ENCODE data around the gene DCDC2. TPM values are rescaled to one million over a fixed set of nuclear protein-coding genes. Genes with fewer than 3 reads are reported as not detected.

DCDC2 gene
- total and polyA plus RNA-seq, 2 donors (not counting 3 experiments of a cell fraction or from before 2014, with no cell fraction given), result not detected

GRCh38 chr6:24231438-24231977, 126.4 kb downstream of the DCDC2 start:
- CTCF ChIA-PET, result no interaction called here
- H3K9me3 ChIP-seq (replicated peaks; ENCODE audit: control insufficient read depth, insufficient read depth, low read length), result no peaks in the 10 kb centered on the region
- no peak overlapping the region for H3K4me2 ChIP-seq (ENCODE audit: insufficient read depth, low read length)
- POLR2A ChIA-PET, result no interaction called here
- no peak overlapping the region for H2AFZ ChIP-seq (ENCODE audit: low read depth, low read length)
- intact Hi-C loops (cut with micrococcal nuclease), result no loop called here
- no peak overlapping the region for H3K9ac ChIP-seq (replicated peaks; ENCODE audit: extremely low read depth, insufficient read depth, low read length)
- H3K79me2 ChIP-seq (ENCODE audit: control insufficient read depth, insufficient read depth, low read length), result no peaks in the 10 kb centered on the region
- FAIRE-seq (no peak), DNase-seq (ENCODE audit: low read depth, low spot score) (no peak)
- no peaks in the 10 kb centered on the region for H3K4me1 ChIP-seq (ENCODE audit: control insufficient read depth, extremely low read depth, insufficient read depth, low read length)
- no peak overlapping the region for H3K4me3 ChIP-seq (replicated peaks in 1 of 3; ENCODE audit: insufficient read depth in 1 of 3, low read depth in 1 of 3, low read length in 3 of 3)
- dilution Hi-C loops (cut with MboI; ENCODE audit: extremely low pct_ligation_motif_present, low sequenced_read_pairs), result no loop called here
- TF ChIP-seq POLR2A (IDR thresholded peaks at IDR 0.05; ENCODE audit: low read depth, low read length) (no peak), EZH2 (IDR thresholded peaks at IDR 0.05; ENCODE audit: borderline replicate concordance, low read depth, low read length, severe bottlenecking) (no peak), GATA2 (IDR thresholded peaks at IDR 0.05; ENCODE audit: insufficient read depth, insufficient read length, low read depth, low read length) (no peak), POLR2AphosphoS5 (IDR thresholded peaks at IDR 0.05; ENCODE audit: insufficient read depth, low read depth, low read length) (no peak), FOS (IDR thresholded peaks at IDR 0.05; ENCODE audit: borderline replicate concordance, insufficient read depth, low read length) (no peak), JUN (IDR thresholded peaks at IDR 0.05; ENCODE audit: borderline replicate concordance, insufficient read depth, insufficient read length, low read depth) (no peak), MYC (IDR thresholded peaks at IDR 0.05; ENCODE audit: low read depth, low read length) (no peak)
- TF ChIP-seq, protein P1, sequence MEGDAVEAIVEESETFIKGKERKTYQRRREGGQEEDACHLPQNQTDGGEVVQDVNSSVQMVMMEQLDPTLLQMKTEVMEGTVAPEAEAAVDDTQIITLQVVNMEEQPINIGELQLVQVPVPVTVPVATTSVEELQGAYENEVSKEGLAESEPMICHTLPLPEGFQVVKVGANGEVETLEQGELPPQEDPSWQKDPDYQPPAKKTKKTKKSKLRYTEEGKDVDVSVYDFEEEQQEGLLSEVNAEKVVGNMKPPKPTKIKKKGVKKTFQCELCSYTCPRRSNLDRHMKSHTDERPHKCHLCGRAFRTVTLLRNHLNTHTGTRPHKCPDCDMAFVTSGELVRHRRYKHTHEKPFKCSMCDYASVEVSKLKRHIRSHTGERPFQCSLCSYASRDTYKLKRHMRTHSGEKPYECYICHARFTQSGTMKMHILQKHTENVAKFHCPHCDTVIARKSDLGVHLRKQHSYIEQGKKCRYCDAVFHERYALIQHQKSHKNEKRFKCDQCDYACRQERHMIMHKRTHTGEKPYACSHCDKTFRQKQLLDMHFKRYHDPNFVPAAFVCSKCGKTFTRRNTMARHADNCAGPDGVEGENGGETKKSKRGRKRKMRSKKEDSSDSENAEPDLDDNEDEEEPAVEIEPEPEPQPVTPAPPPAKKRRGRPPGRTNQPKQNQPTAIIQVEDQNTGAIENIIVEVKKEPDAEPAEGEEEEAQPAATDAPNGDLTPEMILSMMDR (IDR thresholded peaks at IDR 0.05; ENCODE audit: extremely low read depth in 1 of 2, insufficient read depth in 1 of 2, low read depth in 1 of 2, low read length in 2 of 2), result no peak
- TF ChIP-seq, protein P2, sequence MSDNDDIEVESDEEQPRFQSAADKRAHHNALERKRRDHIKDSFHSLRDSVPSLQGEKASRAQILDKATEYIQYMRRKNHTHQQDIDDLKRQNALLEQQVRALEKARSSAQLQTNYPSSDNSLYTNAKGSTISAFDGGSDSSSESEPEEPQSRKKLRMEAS (IDR thresholded peaks at IDR 0.05; ENCODE audit: insufficient read depth, insufficient read length), result no peak
- BruUV-seq (replicated peaks), result no TSS peak
- no peaks in the 10 kb centered on the region for H4K20me1 ChIP-seq (replicated peaks; ENCODE audit: control insufficient read depth, extremely low read depth, insufficient read depth, low read length)
- no peaks in the 10 kb centered on the region for H3K9me1 ChIP-seq (replicated peaks; ENCODE audit: control insufficient read depth, extremely low read depth, insufficient read depth, low read length)
- no peak overlapping the region for H3K27ac ChIP-seq (ENCODE audit: insufficient read depth, low read depth, low read length)
- H3K36me3 ChIP-seq (ENCODE audit: control insufficient read depth in 2 of 2, extremely low read depth in 1 of 2, insufficient read depth in 2 of 2, low read length in 2 of 2), result no peaks in the 10 kb centered on the region
- no peaks in the 10 kb centered on the region for H3K27me3 ChIP-seq (ENCODE audit: control insufficient read depth in 2 of 2, insufficient read depth in 2 of 2, low read length in 2 of 2)
